Nephron progenitor cell (in vitro differentiated cells): ENCODE results near the gene NXF3.
"Not testable (repeated sequence)": the region's sequence is repeated elsewhere in the genome, so short reads cannot be mapped to it uniquely, and the experiment has no call there.

Source experiments
- DNase-seq: peaks from one replicate; pipeline ENCODE4 v3.0.0; 2021
- H3K27ac Mint-ChIP-seq: 2 replicates; pipeline ENCODE4 v1.8.0; 2021; ENCODE audit warnings: mild to moderate bottlenecking, moderate library complexity, mixed read lengths
- H3K27me3 Mint-ChIP-seq: 2 replicates; pipeline ENCODE4 v1.8.0; 2021; ENCODE audit warnings: mild to moderate bottlenecking, low read depth, mixed read lengths; ENCODE audit not compliant: poor library complexity
- H3K36me3 Mint-ChIP-seq: 2 replicates; pipeline ENCODE4 v1.8.0; 2021; ENCODE audit warnings: low read depth, mixed read lengths
- H3K4me1 Mint-ChIP-seq: 2 replicates; pipeline ENCODE4 v1.8.0; 2021; ENCODE audit warnings: mixed read lengths
- H3K4me3 Mint-ChIP-seq: 2 replicates; pipeline ENCODE4 v1.8.0; 2021; ENCODE audit warnings: mild to moderate bottlenecking, moderate library complexity, mixed read lengths
- H3K9me3 Mint-ChIP-seq: 2 replicates; pipeline ENCODE4 v1.8.0; 2021; ENCODE audit warnings: mild to moderate bottlenecking, moderate library complexity, mixed read lengths
- CTCF ChIP-seq: fragments of 200-600 bp; sonication (generic); IDR thresholded peaks from 2 replicates; pipeline ENCODE4 v1.5.0; 2021; ENCODE audit warnings: antibody characterized with exemption

NXF3 gene

GRCh38 chrX:103092942-103093341, at the start of gene NXF3:
Gene NXF3 (minus strand): TSS chrX:103093143. CDS start chrX:103093023, 120 bp downstream.
- no peaks in the 10 kb centered on the region for H3K36me3 Mint-ChIP-seq

GRCh38 chrX:103136528-103136927, 43.6 kb upstream of the NXF3 start:
- H3K27ac Mint-ChIP-seq, H3K4me1 Mint-ChIP-seq, H3K27me3 Mint-ChIP-seq, H3K4me3 Mint-ChIP-seq, DNase-seq, H3K36me3 Mint-ChIP-seq: not testable (repeated sequence)
- peaks cover 44% of the 10 kb centered on the region for H3K9me3 Mint-ChIP-seq

More at GRCh38 chrX:103092942-103093341, at the start of gene NXF3:
- DNase-seq = no peak
- TF ChIP-seq CTCF = no peak
- Mint-ChIP-seq H3K9me3 (peaks cover 26% of the 10 kb centered on the region), H3K4me3 (no peak within 1 kb of the TSS), H3K27me3 (no peaks in the 10 kb centered on the region), H3K27ac (no peak within 1 kb of the TSS), H3K4me1 (peaks cover 5% of the 10 kb centered on the region)

GRCh38 chrX:103124284-103124683, 31.3 kb upstream of the NXF3 start:
- TF ChIP-seq CTCF = no peak
- DNase-seq = no peak
- Mint-ChIP-seq H3K36me3 (no peaks in the 10 kb centered on the region), H3K27me3 (peaks cover 3% of the 10 kb centered on the region), H3K4me3 (no peak overlapping the region), H3K27ac (no peak overlapping the region), H3K4me1 (no peaks in the 10 kb centered on the region), H3K9me3 (peaks cover 67% of the 10 kb centered on the region)

GRCh38 chrX:103120748-103121147, 27.8 kb upstream of the NXF3 start:
- peaks cover 2% of the 10 kb centered on the region for H3K27me3 Mint-ChIP-seq
- H3K4me1 Mint-ChIP-seq = no peaks in the 10 kb centered on the region
- no peaks in the 10 kb centered on the region for H3K36me3 Mint-ChIP-seq
- no peak for DNase-seq
- H3K4me3 Mint-ChIP-seq = no peak overlapping the region
- no peak overlapping the region for H3K27ac Mint-ChIP-seq
- H3K9me3 Mint-ChIP-seq = peaks cover 68% of the 10 kb centered on the region
- TF ChIP-seq CTCF = no peak

- H3K4me3 Mint-ChIP-seq, DNase-seq, H3K36me3 Mint-ChIP-seq, H3K27me3 Mint-ChIP-seq, H3K4me1 Mint-ChIP-seq, H3K27ac Mint-ChIP-seq: not testable (repeated sequence)
- H3K9me3 Mint-ChIP-seq = peaks cover 68% of the 10 kb centered on the region
Measured at GRCh38 chrX:103116970-103117369, 24.0 kb upstream of the NXF3 start.

- H3K9me3 Mint-ChIP-seq = peaks cover 77% of the 10 kb centered on the region
- H3K27me3 Mint-ChIP-seq, H3K36me3 Mint-ChIP-seq, H3K4me3 Mint-ChIP-seq, DNase-seq, H3K27ac Mint-ChIP-seq, H3K4me1 Mint-ChIP-seq: not testable (repeated sequence)
Measured at GRCh38 chrX:103109497-103109896, 16.6 kb upstream of the NXF3 start.

GRCh38 chrX:103107836-103108235, 14.9 kb upstream of the NXF3 start:
- Mint-ChIP-seq H3K4me1 (no peaks in the 10 kb centered on the region), H3K9me3 (peaks cover 69% of the 10 kb centered on the region), H3K27me3 (no peaks in the 10 kb centered on the region), H3K4me3 (no peak overlapping the region), H3K36me3 (peaks cover 5% of the 10 kb centered on the region), H3K27ac (no peak overlapping the region)
- TF ChIP-seq CTCF = no peak
- no peak for DNase-seq

- not testable (repeated sequence) for DNase-seq, H3K27ac Mint-ChIP-seq, H3K36me3 Mint-ChIP-seq, H3K4me1 Mint-ChIP-seq, H3K4me3 Mint-ChIP-seq, H3K27me3 Mint-ChIP-seq
- H3K9me3 Mint-ChIP-seq = peaks cover 66% of the 10 kb centered on the region
Measured at GRCh38 chrX:103107227-103107737, 14.3 kb upstream of the NXF3 start.

GRCh38 chrX:103104370-103104769, 11.4 kb upstream of the NXF3 start:
- peaks cover 17% of the 10 kb centered on the region for H3K4me1 Mint-ChIP-seq
- not testable (repeated sequence) for H3K27ac Mint-ChIP-seq, DNase-seq

GRCh38 chrX:103103866-103104265, 10.9 kb upstream of the NXF3 start:
- not testable (repeated sequence) for H3K27ac Mint-ChIP-seq, H3K27me3 Mint-ChIP-seq, H3K4me3 Mint-ChIP-seq, H3K36me3 Mint-ChIP-seq, DNase-seq
- peaks cover 17% of the 10 kb centered on the region for H3K4me1 Mint-ChIP-seq
- peaks cover 54% of the 10 kb centered on the region for H3K9me3 Mint-ChIP-seq

More at GRCh38 chrX:103104370-103104769, 11.4 kb upstream of the NXF3 start:
- not testable (repeated sequence) for H3K27me3 Mint-ChIP-seq, H3K4me3 Mint-ChIP-seq, H3K36me3 Mint-ChIP-seq
- peaks cover 59% of the 10 kb centered on the region for H3K9me3 Mint-ChIP-seq
